ENCODE results near the gene IL1RAP.

The IL1RAP gene

DNA sequence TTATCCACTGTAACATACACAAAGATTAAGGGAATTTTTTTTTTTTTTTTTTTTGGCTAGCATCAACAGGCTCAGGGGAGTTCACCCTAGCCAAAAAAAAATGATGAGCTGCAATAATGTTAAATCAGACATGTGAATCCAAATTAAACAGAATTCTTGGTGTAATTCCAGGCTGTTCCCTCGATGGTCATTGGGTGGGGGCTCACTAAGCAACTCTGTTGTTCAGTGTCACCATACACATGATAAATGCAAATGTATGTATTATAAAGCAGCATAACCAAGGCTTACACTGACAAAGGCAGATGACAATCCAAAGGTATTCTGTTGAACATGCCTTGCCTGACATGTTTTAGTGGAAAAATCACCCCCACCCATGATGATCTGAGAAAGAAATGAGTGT lies 29.0 kb downstream of the IL1RAP start:
- no peak for DNase-seq (ENCODE audit: low read depth)

GRCh38 chr3:190543671-190544070 lies 29.8 kb downstream of the IL1RAP start:
- no peak for DNase-seq (ENCODE audit: low read depth)

DNA sequence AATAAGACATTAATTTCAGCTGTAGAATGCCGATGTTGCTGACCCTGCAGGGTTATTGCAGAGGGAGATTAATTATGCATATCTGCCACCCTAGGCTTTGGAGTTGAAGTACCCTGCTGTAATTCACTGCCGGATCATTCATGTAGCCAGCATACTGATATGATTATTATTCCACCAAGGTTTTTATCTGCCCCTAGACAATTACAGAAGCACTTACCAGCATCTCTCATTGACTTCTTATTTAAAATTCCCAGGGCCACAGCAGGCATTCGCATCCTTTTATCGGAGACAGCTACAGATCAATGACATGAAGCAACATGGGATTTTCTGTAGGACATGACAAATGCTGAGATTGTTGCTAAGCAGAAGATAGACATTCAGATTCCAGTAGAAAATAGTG lies 31.3 kb downstream of the IL1RAP start:
- DNase-seq (ENCODE audit: low read depth): no peak

DNA sequence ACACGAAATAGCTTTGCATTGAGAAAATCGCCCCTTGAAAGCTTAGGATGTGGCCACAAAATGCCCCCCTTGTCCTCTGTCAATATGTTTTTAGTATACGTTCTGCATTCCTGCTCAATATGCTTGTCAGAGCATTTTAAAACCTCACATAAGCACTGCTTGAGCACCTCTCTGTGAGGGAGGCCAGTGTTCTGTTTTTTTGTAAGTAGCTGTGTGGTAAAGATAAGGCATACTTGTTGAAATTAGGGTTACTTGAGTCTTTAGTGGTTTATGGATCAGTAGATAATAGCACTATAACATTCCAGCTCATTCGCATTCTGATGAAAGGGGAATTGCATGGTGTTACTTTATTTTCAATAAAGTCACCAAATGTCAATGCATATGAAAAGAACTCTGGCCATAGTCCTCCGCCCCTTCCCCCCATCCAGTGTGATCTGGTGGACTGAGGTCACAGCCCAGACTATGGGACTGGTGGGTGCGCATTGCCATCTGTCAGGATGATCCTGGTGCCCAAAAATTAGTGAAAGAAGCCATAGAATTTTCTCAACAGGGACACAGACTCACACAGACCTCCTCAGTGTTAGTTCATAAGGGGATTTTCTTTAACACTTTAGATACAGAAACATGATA lies 33.1 kb downstream of the IL1RAP start:
- DNase-seq (ENCODE audit: low read depth): no peak

DNA sequence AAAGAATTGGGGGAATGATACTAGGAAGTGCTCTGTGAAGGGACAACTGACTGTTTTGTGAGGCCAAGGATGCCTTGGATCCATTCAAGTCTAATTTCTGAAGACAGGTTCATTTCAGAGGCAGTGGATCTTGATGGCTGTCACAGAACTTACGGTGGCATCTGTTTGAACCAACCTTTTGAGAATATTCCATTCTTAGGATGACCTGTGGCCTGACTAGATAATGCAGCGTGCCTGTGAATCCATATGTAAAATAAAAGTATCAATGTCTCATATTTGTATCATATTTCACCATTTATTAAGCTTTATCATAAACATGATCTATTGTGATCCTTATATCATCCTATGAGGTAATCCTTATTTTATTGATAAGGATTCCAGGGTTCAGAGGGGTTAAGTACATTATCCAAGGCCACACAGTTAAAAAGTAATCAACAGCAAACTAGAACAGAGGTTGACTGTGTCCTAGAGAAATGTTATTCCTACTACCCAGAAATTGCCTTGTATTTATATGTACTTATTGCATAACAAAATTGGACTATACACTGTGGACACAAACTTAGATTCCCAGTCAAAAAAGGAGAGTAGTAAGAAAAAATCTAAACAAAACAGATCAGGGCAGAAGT lies 34.3 kb downstream of the IL1RAP start:
- no peak for DNase-seq (ENCODE audit: low read depth)

- DNase-seq (ENCODE audit: low read depth): no peak
Observed at GRCh38 chr3:190552021-190552420, 38.1 kb downstream of the IL1RAP start.

- no peak for DNase-seq (ENCODE audit: low read depth)
Observed at GRCh38 chr3:190552969-190553759, 39.3 kb downstream of the IL1RAP start.

- no peak for DNase-seq (ENCODE audit: low read depth)
Observed at GRCh38 chr3:190554197-190554596, 40.3 kb downstream of the IL1RAP start.

GRCh38 chr3:190556351-190556750 lies 42.5 kb downstream of the IL1RAP start:
- DNase-seq (ENCODE audit: low read depth): no peak

DNA sequence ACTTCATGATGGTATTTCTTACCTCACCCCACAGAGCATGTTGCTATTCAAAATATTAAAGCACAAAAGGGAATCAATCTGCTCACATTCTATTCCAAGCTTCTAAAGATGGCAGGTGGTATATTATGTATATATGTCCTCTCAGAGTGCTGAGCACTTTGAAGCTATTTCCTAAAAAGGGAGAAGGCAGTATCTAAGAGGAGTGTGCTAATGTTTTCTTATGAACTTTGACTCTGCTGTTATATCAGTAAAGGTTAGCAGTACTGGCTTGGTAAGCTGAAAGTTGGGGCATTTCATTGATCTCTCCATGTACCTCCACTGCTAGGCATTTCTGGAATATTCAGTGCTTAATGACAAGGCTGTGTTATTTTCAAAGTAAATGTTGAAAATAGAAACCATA lies 43.4 kb downstream of the IL1RAP start:
- no peak for DNase-seq (ENCODE audit: low read depth)

DNA sequence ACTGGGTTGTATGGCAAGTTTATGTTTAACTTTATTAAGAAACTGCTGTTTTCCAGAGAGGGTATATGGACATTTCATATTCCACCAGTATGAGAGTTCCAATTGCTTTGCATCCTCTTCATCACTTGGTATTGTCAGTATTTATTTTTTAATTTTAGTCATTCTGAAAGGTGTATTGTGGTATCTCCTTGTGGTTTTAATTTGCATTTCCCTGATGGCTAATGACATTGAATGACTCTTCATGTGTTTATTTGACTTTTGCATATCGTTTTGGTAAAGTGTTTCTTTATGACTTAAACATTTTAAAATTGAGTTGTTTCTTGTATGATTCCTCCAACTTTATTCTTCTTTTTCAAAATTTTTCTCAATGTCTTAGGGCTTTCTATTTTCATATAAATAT lies 44.4 kb downstream of the IL1RAP start:
- no peak for DNase-seq (ENCODE audit: low read depth)

GRCh38 chr3:190558796-190559195 lies 44.9 kb downstream of the IL1RAP start:
- no peak for DNase-seq (ENCODE audit: low read depth)

DNA sequence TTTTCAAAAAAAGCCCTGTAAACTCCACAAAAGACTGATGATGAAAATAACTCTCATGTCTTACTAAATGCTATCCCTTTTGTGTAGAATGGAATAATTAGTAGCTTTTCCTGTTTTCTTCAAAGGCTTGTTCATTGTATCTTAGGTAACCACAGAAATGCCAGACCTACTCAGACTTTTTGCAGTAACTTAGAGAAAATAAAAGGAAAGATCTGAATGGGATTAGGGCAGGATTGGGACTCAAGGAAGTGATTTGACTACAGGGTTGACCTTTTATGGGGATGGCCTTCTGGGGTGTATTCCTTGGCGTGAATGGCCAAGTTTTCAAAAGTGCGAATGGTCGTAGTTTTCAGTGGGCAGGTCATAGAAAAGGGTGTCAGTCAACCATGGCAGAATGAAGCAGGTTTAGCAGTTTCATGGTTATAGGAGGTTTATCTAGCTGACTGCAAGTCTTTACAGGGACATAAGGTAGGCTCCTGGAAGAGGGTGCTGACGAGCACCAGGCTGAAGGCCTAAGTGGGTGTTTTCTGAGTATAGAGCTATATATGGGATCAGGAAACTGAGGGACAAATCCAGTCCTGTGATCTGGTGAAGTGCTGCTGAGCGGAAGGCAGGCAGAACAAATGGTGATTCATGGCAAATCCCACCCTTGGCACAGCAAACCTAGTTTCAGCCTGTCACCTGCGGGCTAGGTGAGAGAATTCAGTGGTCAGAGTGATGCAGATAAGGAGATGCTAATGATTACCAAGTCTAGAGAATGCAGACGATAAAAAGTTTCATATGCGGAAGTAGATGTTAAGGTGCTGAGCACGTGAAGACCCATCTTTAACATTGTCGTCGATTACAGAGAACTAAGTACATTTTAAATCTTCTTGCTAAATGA lies 46.4 kb downstream of the IL1RAP start:
- DNase-seq (ENCODE audit: low read depth): no peak

DNA sequence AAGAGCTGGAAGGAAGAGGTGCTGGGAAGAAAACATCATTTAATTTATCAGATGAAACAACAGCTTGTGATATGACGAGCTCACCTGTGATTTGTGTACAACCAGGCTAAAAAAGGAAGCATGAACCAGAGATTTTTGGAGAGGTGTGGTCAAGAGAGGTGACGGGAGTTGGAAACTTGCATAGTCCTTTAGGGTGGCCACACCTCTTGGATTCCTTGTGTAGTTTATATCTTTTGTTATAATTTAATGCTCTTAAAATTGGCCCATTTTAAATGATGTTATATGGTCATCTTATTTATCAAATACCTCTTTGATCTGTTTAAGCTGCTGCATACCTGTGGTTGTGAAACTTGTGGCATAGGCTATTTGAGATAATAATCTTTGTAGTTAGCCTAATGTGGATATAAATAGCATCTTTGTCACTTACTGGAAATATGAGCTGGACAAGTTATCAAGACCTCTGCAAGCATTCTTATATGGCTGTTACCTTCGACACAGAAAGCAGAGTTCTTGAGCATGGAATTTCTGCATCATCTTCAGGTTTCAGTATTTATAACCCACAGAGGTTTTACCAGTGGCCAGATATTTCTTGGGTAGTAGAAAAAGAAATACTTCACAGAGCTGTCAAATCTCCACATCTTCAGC lies 49.1 kb downstream of the IL1RAP start:
- DNase-seq (ENCODE audit: low read depth): no peak

- DNase-seq (ENCODE audit: low read depth): no peak
Observed at GRCh38 chr3:190564175-190564574, 50.3 kb downstream of the IL1RAP start.

DNA sequence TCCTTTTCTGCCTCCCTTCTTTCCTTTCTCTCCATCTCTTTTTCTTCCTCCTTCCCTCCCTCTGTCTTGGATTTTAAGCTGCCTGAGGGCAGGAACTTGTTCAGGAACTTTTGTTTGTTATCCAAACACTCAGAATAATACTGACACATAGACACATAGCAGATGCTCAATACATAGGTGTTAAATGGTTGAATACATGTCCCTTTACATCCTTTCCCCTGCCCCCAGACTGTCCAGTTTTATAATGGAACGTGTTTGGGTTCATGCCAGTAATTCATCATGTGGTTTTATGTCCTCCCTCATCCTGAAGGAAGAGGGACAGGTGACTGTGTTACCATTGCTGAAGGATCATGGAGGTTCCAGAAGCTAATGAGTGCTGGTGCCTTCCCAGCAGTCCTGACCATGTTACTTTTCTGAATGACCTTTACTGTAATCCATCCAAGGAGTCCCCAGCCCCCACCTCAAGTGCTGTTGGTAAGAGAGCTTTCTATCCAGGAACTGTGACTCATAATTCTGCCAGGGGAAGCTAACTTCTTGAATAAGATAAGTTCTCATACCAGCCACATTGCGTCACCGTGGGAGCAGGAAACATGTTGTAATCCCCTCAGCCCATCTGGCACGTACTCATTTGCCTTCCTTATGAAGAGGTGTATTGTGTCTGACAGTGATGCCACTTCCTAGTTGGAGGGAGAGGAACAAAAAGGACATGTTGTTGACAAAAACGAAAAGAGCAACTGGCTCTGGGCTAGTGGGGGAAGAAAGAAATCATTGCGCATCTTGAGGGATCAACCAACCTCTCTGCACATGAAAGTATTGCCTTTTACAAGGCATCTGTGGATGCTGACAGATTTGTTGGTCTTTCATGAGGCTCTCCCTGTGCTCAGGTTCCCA lies 52.4 kb downstream of the IL1RAP start:
- no peak for DNase-seq (ENCODE audit: low read depth)

- DNase-seq (ENCODE audit: low read depth): no peak
Observed at GRCh38 chr3:190568036-190568435, 54.2 kb downstream of the IL1RAP start.

DNA sequence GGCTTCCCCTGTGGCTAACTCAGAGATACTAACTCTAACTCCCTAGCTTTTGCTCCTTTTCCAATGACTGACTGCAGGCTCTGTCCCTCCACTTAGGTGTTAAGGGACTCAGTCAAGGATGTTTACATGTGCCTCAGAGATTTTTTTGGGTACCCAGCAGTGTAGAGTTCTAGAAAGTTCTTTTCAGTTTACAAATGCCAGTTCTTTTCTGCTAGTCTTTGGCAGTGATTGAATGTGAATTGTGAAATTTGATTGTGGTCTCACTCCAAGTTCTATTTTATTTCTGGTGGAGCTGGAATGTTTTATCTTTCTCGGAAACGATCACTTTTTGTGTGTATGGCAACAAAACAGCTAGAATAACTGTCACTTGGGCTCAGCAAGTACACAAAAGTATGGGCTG lies 60.6 kb downstream of the IL1RAP start:
- DNase-seq (ENCODE audit: low read depth): no peak

- no peak for DNase-seq (ENCODE audit: low read depth)
Observed at GRCh38 chr3:190575437-190576185, 61.7 kb downstream of the IL1RAP start.

- no peak for DNase-seq (ENCODE audit: low read depth)
Observed at GRCh38 chr3:190577225-190577624, 63.3 kb downstream of the IL1RAP start.

All from activated T-cell treated with anti-CD3 and anti-CD28 coated beads for 1 hour (primary cell).